Endothelial cell (in vitro differentiated cells): ENCODE measurements around the gene TSR1. TPM values are rescaled to one million over a fixed set of nuclear protein-coding genes. Genes with fewer than 3 reads are reported as not detected.

Source experiments
- DNase-seq: peaks from one replicate; pipeline ENCODE4 v3.0.0; 2021; ENCODE audit warnings: low spot score
- H3K27ac Mint-ChIP-seq: one replicate; pipeline ENCODE4 v1.8.0; 2021; ENCODE audit warnings: mixed read lengths, inconsistent platforms; ENCODE audit not compliant: unreplicated experiment
- H3K27me3 Mint-ChIP-seq: one replicate; pipeline ENCODE4 v1.8.0; 2021; ENCODE audit warnings: mild to moderate bottlenecking, moderate library complexity, mixed read lengths, inconsistent platforms; ENCODE audit not compliant: unreplicated experiment
- H3K36me3 Mint-ChIP-seq: one replicate; pipeline ENCODE4 v1.8.0; 2021; ENCODE audit warnings: mild to moderate bottlenecking, low read depth, mixed read lengths, inconsistent platforms; ENCODE audit not compliant: unreplicated experiment
- H3K4me1 Mint-ChIP-seq: one replicate; pipeline ENCODE4 v1.8.0; 2021; ENCODE audit warnings: mild to moderate bottlenecking, mixed read lengths, inconsistent platforms; ENCODE audit not compliant: unreplicated experiment
- H3K4me3 Mint-ChIP-seq: one replicate; pipeline ENCODE4 v1.8.0; 2021; ENCODE audit warnings: mild to moderate bottlenecking, mixed read lengths, inconsistent platforms; ENCODE audit not compliant: unreplicated experiment
- H3K9me3 Mint-ChIP-seq: one replicate; pipeline ENCODE4 v1.8.0; 2021; ENCODE audit warnings: mixed read lengths, inconsistent platforms; ENCODE audit not compliant: unreplicated experiment
- CTCF ChIP-seq: fragments of 200-600 bp; sonication (generic); IDR thresholded peaks from one replicate; pipeline ENCODE4 v1.5.0; 2021; ENCODE audit warnings: antibody characterized with exemption; ENCODE audit not compliant: unreplicated experiment
- total RNA-seq: library from RNA; stranded (reverse); fragmentation: NEBNext Ultra II Directional; extraction: Animal tissue kit (Norgen Biotek cat#: 25700); gene quantifications from one replicate; pipeline ENCODE4 v1.2.1, GENCODE V29; 2021; ENCODE audit not compliant: unreplicated experiment

The TSR1 gene
- total RNA-seq, 1 donor from 2014 or later, result 20.9 TPM

- Mint-ChIP-seq H3K4me3 (peak overlapping the region; percentile 93), H3K27me3 (peaks cover 10% of the 10 kb centered on the region), H3K4me1 (peaks cover 12% of the 10 kb centered on the region), H3K36me3 (peaks cover 10% of the 10 kb centered on the region), H3K27ac (peak overlapping the region; percentile 64), H3K9me3 (no peaks in the 10 kb centered on the region)
- DNase-seq, result peak; percentile 59
- no peak for TF ChIP-seq CTCF
Measured at GRCh38 chr17:2337544-2338314, 1.5 kb upstream of the TSR1 start.

DNA sequence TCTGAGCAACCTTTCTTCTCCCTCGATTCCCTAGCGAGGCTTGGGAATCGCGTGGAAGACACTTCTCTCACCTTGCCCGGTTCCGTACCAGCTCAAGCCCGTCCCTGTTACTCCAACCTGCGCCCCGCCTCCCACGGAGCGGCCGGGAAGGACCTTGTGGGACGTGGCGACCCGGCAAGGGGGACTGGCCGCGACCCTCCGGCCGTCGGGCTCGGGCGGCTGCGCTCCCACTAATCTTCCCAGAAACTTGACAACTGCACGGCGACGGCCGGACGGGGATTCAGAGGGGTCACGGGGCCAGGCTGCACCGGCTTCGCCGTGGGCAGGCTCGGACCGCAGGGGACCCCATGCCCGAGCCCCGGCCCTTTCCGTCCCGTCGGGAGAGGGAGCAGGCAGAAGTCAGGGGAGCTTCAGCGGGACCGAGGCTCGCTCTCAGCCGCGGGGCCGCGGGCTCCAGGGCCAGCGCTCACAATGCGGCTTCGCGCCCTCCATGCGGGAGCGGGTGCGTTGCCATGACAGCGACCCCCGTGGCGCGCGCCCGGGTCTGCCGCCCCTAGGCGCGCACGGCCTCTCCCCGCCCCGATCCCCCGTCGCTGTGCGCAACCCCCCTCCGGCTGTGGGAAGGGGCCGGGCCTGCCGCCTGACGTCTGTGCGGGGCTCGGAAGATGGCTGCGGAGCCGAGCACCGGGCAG, 741 bp upstream of the TSR1 start, which contains the start of gene SGSM2:
TSS of gene SGSM2 (plus strand) at position 650 of the 692 bp plus-strand sequence. CDS start 188 bp downstream, outside the sequence.
- peaks cover 10% of the 10 kb centered on the region for H3K27me3 Mint-ChIP-seq
- peak within 1 kb of the TSS; percentile 99 for H3K4me3 Mint-ChIP-seq
- no peak for TF ChIP-seq CTCF
- H3K4me1 Mint-ChIP-seq, result peaks cover 12% of the 10 kb centered on the region
- peak within 1 kb of the TSS; percentile 64 for H3K27ac Mint-ChIP-seq
- peak; percentile 64 for DNase-seq
- H3K9me3 Mint-ChIP-seq, result no peaks in the 10 kb centered on the region
- H3K36me3 Mint-ChIP-seq, result peaks cover 10% of the 10 kb centered on the region

GRCh38 chr17:2335726-2336214, 487 bp downstream of the TSR1 start:
- peaks cover 10% of the 10 kb centered on the region for H3K27me3 Mint-ChIP-seq
- peaks cover 10% of the 10 kb centered on the region for H3K36me3 Mint-ChIP-seq
- peak overlapping the region; percentile 99 for H3K4me3 Mint-ChIP-seq
- peak overlapping the region; percentile 89 for H3K27ac Mint-ChIP-seq
- DNase-seq, result peak; percentile 16
- no peak for TF ChIP-seq CTCF
- H3K4me1 Mint-ChIP-seq, result peaks cover 12% of the 10 kb centered on the region
- no peaks in the 10 kb centered on the region for H3K9me3 Mint-ChIP-seq

DNA sequence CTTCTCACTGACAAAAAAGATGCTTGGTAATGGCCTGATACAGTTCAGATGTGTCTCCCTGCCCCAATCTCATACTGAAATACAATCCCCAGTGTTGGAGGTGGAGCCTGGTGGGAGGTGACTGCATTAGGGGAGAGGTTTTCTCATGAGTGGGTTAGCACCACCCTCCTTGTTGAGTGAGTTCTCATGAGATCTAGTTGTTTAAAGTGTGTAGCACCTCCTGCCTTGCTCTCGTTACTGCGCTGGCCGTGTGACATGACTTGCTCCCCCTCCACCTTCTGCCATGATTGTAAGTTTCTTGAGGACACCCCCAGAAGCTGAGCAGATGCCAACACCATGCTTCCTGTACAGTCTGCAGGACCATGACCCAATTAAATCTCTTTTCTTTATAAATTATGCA, 5.0 kb downstream of the TSR1 start:
- no peak for DNase-seq
- Mint-ChIP-seq H3K4me1 (peaks cover 12% of the 10 kb centered on the region), H3K27ac (no peak overlapping the region), H3K36me3 (peaks cover 20% of the 10 kb centered on the region), H3K27me3 (peaks cover 6% of the 10 kb centered on the region), H3K4me3 (no peak overlapping the region), H3K9me3 (no peaks in the 10 kb centered on the region)
- TF ChIP-seq CTCF, result no peak
